ENCODE data around the gene JTB. TPM values are rescaled to one million over a fixed set of nuclear protein-coding genes. Genes with fewer than 3 reads are reported as not detected.

JTB gene
- total RNA-seq: 227 and 240 TPM in 2 replicates

GRCh38 chr1:153977250-153978240 lies at the start of gene JTB:
JTB (minus strand) TSS chr1:153977674; CDS start chr1:153977252, 422 bp downstream.

GRCh38 chr1:153990468-153991150 lies 13.1 kb upstream of the JTB start, which contains the start of gene RPS27:
RPS27 (plus strand) TSS chr1:153990762; CDS start chr1:153990797, 35 bp downstream.

GRCh38 chr1:153985941-153986761 lies 8.7 kb upstream of the JTB start, which contains the start of gene RAB13:
RAB13 (minus strand) TSS chr1:153986339; CDS start chr1:153986236, 103 bp downstream.

DNA sequence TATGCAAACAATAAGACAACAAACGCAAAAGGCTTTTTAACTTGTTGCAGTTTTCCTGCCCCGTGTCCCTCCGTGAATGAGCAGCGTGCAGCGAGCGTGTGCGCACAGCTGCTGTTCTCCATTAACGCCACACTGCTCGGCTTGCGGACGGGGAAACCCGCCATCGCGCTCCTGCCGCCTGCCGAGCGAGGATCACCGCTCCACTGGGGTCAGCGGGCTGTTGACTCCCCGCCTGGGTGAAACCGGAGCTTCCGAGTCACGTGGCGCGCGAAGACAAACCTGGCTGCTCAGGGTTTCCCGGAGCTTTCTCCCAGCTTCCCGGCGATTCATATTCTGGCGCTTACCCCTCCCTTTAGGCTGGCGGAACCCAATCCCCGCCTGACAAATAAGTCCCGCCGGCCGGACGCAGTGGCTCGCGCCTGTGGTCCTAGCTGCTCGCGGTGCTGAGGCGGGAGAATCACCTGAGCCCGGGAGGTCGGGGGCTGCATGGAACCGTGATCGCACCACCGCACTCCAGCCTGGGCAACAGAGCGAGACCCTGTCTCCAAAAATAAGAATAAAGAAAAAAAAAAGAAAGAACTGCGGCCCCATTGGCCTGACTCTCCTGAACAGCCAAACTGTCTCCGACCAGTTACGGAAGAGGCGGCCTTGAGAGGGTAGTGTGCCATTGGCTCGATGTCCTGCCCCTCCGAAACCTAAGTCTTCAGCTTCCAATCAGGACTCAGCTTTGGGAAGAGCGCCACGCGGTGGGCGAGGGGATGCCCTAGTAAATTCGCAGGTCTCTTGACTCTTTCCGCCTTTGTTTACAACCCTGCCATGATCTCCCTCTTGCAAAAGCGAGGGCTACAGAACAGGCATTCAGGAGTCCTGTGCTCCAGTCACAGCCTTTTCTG lies 10.1 kb downstream of the JTB start, which contains the start of gene CREB3L4:
Gene CREB3L4 (plus strand): TSS at position 796 of the 893 bp plus-strand sequence. CDS start 624 bp downstream, outside the sequence.

DNA sequence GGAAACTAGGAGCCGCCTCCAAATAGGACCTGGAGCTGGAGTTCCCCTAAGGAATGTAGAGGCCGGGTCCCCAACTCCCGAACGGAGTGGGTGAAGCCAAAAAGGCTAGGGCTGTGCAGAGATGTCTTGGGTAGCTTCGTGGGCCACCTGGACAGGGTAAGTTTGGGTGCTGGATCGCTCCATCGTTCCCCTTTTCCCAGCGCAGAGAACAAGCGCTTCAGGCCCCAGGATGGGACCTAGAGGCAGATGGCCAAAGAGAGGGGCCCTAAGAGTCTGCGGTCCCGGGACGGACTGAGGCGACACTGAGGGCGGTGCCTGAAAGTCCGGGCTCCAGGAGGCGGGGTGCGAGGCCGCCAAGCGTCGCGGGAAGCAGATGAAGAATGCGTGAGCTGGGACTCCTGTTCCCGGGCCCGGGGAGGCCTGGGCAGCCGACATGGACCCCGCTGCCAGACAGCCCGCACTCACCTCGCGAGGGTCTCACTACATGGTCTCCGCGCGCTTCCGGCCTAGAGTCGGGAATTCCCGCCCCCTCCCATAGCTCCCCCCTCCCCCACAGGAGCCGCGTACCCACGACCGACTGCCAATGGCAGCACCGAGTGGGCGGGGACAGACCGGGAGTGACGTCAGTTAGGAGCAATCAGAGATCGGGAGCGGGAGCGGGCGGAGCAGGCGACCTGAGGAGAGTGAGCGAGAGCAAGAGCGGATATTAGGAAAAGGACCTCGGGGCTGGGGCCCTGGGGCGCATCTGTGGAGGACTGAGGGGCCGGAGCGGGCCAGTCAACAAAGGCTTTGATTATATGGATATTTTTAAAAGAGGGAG lies 14.2 kb downstream of the JTB start, which contains the start of gene SLC39A1:
Gene SLC39A1 (minus strand): TSS at position 508 of the 820 bp plus-strand sequence. CDS start 822 bp downstream, outside the sequence.

DNA sequence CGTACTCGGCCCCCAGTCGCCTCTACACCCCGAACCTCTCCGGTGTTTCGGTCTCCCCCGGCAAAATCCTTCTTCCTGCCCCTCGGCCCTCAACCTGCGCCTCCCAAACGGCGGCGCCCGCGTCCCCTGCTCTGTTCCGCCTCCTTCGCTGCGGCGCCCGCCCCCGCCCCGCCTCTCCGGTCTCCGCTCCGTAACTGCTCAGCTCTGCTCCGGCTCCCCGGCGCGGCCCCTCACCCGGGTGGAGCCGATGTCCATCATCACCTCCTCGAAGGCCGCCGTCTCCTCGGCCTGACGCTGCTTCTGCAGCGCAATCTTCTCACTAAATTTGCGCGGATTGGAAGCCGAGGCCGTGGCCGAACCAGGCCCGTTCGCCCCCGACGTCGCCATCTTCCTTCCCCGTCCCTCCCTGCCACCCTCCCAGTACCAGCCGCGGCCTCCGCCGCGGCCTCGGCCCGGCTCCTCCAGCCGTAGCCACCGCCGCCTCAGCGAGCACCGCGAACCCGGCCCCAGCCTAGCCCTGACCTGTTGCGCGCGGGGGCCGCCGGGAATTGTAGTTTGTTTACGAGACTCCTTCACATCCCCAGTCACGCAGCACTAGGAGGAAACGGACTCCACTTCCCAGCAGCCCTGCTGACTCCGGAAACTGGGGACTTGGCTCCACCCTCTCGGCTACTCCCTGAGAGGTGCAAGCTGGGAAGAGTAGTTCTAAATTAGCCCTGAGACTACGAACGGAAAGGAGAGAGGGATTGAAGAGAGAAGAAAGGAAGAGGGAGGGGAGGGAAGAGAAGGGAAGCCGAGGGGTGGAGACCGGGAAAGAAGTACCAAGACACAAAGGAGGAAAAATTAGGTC lies 19.1 kb downstream of the JTB start, which contains the start of gene CRTC2:
Gene CRTC2 (minus strand): TSS at position 502 of the 850 bp plus-strand sequence. CDS start 115 bp downstream, at position 387.

GRCh38 chr1:153946622-153947241 lies 30.7 kb downstream of the JTB start, which contains the start of gene DENND4B:
DENND4B (minus strand) TSS chr1:153946718; CDS start chr1:153944374, 2,344 bp downstream.

Other genes starting within 250 kb of the JTB start
- 24.9 and 25.0 TPM in 2 replicates for gene INTS3, start 249.6 kb downstream of the JTB start, total RNA-seq
- 6.2 and 10.1 TPM in 2 replicates for gene SLC27A3, start 202.3 kb downstream of the JTB start, total RNA-seq
- 2.4 and 2.7 TPM in 2 replicates for gene GATAD2B, start 54.7 kb downstream of the JTB start, total RNA-seq
- gene DENND4B, start 31.0 kb downstream of the JTB start, total RNA-seq: 14.3 and 18.6 TPM in 2 replicates
- gene CRTC2, start 19.1 kb downstream of the JTB start, total RNA-seq: 10.9 and 11.0 TPM in 2 replicates
- gene SLC39A1, start 14.1 kb downstream of the JTB start, total RNA-seq: 112 and 118 TPM in 2 replicates
- 13.6 and 15.2 TPM in 2 replicates for gene CREB3L4, start 9.8 kb downstream of the JTB start, total RNA-seq
- gene RAB13, start 8.7 kb upstream of the JTB start, total RNA-seq: 44.3 and 53.0 TPM in 2 replicates
- 2,070 and 2,121 TPM in 2 replicates for gene RPS27, start 13.1 kb upstream of the JTB start, total RNA-seq
- not detected in 2 replicates for gene NUP210L, start 177.4 kb upstream of the JTB start, total RNA-seq
- 370 and 476 TPM in 2 replicates for gene TPM3, start 214.4 kb upstream of the JTB start, total RNA-seq
- not detected in 2 replicates for gene CFAP141, start 228.7 kb upstream of the JTB start, total RNA-seq
- 76.9 and 77.8 TPM in 2 replicates for gene UBAP2L, start 243.3 kb upstream of the JTB start, total RNA-seq

Measured in bronchus fibroblast of lung (primary cell).